ENCODE data around the gene FMNL2.

The FMNL2 gene

GRCh38 chr2:152541712-152542111 is 206.7 kb downstream of the FMNL2 start:
- no peak for DNase-seq

- DNase-seq: no peak
Observed at GRCh38 chr2:152542337-152542994, 207.5 kb downstream of the FMNL2 start.

GRCh38 chr2:152542995-152543481 is 208.1 kb downstream of the FMNL2 start:
- no peak for DNase-seq

GRCh38 chr2:152543717-152544116 is 208.7 kb downstream of the FMNL2 start:
- DNase-seq: no peak

- DNase-seq: no peak
Observed at GRCh38 chr2:152544638-152545037, 209.7 kb downstream of the FMNL2 start.

GRCh38 chr2:152546230-152546837 is 211.4 kb downstream of the FMNL2 start:
- no peak for DNase-seq

- no peak for DNase-seq
Observed at GRCh38 chr2:152548111-152548875, 213.3 kb downstream of the FMNL2 start.

GRCh38 chr2:152548996-152549395 is 214.0 kb downstream of the FMNL2 start:
- no peak for DNase-seq

- no peak for DNase-seq
Observed at GRCh38 chr2:152549423-152549822, 214.4 kb downstream of the FMNL2 start.

GRCh38 chr2:152550386-152550785 is 215.4 kb downstream of the FMNL2 start:
- no peak for DNase-seq

- DNase-seq: no peak
Observed at GRCh38 chr2:152552888-152553287, 217.9 kb downstream of the FMNL2 start.

- DNase-seq: no peak
Observed at GRCh38 chr2:152553518-152553917, 218.5 kb downstream of the FMNL2 start.

- no peak for DNase-seq
Observed at GRCh38 chr2:152555048-152555447, 220.1 kb downstream of the FMNL2 start.

- no peak for DNase-seq
Observed at GRCh38 chr2:152556506-152556905, 221.5 kb downstream of the FMNL2 start.

GRCh38 chr2:152557273-152557888 is 222.4 kb downstream of the FMNL2 start:
- DNase-seq: no peak

GRCh38 chr2:152558158-152558984 is 223.4 kb downstream of the FMNL2 start:
- no peak for DNase-seq

GRCh38 chr2:152559008-152559407 is 224.0 kb downstream of the FMNL2 start:
- no peak for DNase-seq

GRCh38 chr2:152560166-152560565 is 225.2 kb downstream of the FMNL2 start:
- DNase-seq: no peak

- no peak for DNase-seq
Observed at GRCh38 chr2:152560873-152561595, 226.1 kb downstream of the FMNL2 start.

GRCh38 chr2:152562198-152562884 is 227.4 kb downstream of the FMNL2 start:
- DNase-seq: no peak

GRCh38 chr2:152563764-152564163 is 228.8 kb downstream of the FMNL2 start:
- DNase-seq: no peak
